HG03442 (cell line): Measurements from ENCODE around the gene CFAP119.

ENCODE experiments used
- ATAC-seq: cut with Tn5 transposase; IDR thresholded peaks from one replicate; pipeline ENCODE4 v1.9.1; 2021; ENCODE audit warnings: mild to moderate bottlenecking, moderate library complexity; ENCODE audit not compliant: unreplicated experiment

Gene CFAP119

DNA sequence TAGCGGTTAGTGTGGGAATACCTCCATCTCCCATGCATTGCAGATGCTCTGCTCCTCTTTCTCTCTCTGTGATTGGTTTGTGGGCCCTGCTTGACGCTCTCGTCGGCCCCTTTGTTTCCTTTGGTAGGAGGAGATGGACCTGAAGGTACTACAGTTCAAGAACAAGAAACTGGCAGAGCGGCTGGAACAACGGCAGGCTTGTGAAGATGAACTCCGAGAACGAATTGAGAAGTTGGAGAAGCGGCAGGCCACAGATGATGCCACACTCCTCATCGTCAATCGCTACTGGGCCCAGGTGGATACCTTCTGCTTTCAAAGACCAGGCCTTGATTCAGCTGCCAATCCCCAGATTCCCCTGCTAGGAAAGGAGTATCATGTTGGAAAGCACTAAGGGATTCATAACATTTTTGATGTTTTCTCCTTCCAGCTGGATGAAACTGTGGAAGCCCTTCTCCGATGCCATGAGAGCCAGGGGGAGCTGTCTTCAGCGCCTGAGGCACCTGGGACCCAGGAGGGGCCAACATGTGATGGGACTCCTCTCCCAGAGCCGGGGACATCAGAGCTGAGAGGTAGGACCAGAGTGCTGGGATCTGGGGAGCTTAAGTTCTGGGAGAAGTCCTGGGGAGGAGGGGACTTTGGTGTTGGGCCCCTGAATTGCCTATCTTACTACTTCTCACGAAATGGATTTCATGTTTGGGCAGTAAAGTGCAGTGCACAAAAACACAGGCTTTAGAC, 1.3 kb upstream of the CFAP119 start:
- no peak for ATAC-seq

DNA sequence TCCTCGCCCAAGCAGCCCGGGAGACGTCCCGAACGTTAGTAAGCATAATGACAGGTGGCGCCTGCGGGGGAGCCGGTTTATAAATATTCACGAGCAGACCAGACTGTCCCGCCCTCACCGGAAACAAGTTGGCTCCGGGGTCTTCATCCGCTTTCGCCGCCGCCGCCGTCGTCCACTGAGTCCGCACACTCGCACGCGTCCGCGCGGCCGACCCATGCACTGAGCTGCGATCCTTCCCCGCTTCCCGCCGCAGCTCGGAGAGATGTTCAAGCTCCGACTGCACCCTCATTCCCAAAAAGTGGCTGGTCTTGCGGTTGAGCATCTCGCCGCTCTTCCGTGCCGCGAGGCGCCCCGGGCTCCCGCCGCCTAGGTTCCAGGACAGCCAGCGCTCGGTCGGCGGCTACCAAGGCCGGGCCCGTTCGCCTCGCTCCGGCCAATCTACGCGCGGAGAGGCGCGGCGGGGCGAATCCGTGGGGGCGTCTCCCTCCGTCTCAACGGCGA, 385 bp downstream of the CFAP119 start:
- no peak for ATAC-seq

DNA sequence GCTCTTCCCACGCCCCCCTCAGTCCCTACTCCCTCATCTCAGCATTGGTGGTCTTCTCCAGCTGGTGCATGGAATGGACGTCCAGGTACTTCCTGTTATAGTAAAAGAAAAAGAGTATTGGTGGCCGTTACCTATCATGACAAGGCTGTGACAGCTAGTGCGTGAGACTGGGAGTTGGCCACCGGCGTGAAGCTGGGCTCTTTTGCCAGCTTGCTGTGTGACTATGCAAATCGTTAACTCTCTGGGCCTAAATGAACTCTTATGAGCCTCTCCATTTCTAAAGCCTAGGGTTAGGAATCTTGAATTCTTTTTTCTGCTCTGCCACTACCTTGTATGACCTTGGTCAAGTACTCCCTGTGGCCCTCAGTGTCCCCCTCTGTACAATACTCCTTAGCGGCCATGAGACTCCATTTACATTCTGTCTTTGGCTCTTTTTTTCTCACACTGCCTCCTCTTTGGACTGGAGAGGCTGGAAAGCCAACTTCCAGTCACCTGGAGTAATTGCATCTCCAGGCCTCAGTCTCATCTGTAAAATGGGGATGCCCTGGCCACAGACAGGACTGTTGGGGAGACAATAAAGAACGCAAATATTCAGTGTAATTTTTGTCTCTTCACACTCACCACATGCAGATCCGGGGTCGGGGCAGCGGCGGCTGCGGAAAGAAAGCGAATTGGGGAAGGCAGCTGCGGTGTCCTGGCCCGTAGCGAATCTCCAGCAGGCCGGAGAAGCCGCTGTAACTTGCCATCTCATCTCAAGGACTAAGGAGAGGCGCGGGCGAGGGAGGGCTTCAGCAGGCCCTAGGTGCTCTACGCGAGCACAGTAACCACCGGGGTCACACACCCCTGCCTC, 1.1 kb downstream of the CFAP119 start:
- no peak for ATAC-seq

DNA sequence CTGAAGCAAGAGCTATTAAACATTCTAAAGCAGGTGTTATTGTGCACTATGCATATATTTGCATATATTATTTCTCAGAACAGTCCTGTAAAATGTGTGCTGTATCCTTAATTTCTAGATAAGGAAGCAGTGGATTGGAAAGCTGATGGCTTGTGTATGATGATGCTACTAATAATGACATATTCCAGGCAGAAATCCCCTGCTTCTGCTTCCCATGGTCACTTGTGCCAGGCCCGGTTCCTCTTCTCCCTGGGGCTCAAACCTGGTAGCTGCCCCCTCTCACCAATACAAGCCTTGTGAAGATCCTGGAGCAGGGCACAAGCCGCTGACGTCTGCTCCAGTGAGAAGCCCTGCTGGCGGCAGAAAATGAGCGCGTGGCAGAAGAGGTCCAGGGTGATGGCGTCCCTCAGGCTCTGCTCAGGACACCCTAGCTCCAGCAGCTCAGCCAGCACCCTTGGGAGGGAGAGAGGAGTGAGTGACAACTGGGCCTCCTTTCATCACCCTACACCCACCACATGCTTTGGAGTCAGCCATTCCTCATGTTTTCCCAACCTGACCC, 1.8 kb downstream of the CFAP119 start:
- no peak for ATAC-seq

DNA sequence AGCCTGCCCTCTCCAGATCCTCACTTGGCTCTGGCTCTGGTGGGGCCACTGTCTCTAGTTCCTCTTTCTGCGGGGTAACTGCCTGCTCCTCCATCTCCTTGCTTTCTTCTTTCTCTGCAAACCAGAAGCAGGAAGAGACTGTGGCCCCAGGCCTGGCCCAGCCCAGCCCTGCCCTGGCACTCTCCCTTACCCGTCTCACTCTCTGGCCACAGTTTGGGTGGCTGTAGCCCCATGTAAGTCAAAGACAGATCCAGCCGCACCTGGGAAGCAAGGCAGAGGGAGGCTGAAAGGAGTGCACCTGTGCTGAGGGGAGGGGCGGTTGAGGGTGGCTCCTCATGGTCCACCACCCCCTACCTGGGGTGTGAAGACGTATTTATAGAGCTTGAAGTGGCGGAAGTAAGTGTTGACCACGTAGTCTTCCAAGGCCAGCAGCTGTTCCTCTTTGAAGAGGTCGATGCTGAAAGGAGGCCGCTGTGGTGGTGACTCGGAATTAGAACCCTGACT, 2.8 kb downstream of the CFAP119 start:
- no peak for ATAC-seq

DNA sequence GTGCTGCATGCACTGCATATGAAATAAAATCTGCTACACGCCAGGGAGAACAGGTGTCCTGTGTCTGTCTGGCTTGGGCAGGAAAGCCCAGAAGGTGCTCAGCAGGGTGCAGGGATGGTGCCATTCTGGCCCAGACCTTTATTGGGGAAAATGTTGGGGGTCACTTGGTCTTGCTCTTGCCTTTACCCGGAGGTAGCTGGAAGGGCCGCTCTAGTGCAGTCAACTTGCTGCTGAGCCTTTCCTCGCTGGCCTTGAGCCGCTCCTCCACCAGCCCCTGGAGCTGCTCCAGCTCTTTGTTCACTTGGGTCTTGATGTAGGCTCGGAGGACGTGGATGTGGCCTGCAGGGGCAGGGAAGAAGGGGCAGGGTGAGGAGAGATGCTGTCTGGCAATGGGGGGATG, 4.5 kb downstream of the CFAP119 start:
- ATAC-seq: no peak

DNA sequence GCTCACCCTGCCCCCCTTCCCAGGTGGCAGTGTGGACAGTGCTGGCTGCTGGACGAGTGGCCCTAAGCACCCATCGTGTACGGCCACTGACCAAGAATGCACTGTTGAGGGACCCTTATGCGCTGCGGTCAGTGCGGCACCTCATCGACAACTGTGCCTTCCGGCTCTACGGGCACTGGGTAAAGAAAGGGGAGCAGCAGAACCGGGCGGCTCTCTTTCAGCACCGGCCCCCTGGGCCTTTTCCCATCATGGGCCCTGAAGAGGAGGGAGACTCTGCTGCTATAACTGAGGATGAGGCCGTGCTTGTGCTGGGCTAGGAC, 5.1 kb downstream of the CFAP119 start:
- no peak for ATAC-seq

DNA sequence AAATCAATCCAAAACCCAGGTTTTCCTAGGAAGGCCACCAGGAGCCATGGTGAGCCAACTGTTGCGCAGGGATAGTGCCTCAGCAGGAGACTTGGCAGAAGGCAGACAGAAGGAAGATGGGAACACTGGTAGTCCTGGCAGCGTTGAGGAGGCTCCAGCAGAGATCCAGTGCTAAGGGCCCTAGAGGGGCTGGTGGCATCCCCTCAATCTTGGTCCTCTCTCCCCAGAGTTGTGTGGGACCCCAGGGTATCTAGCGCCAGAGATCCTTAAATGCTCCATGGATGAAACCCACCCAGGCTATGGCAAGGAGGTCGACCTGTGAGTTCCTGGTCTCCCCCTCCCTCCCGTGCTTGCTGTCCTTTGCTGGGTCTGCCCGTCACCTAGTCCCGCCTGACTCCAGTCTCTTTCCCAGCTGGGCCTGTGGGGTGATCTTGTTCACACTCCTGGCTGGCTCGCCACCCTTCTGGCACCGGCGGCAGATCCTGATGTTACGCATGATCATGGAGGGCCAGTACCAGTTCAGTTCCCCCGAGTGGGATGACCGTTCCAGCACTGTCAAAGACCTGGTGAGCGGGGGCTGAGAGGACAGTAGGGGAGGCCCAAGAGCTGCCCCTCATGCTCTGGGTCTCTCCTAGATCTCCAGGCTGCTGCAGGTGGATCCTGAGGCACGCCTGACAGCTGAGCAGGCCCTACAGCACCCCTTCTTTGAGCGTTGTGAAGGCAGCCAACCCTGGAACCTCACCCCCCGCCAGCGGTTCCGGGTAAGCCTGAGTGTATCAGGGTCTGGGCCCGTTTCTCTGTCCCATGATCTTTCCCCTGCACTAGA, 5.7 kb downstream of the CFAP119 start:
- no peak for ATAC-seq

DNA sequence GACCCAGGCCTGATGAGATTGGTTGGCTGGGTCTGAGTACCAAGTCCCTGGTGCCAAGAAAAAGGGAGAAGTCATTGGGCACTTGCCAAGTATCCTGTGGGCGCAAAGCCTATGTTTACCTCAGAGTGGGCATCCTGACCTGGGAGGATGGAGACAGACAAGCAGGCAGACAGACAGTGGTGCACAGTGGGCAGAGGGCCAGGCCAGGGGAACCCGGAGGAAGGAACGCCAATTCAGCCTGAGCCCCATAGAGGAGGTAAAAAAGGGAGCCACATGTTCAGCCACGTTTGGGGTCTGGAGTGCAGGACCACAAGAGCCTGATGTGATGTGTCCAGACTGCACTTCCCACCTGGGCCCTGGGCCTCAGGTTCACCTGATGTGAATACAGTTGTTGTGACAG, 8.3 kb downstream of the CFAP119 start:
- ATAC-seq: no peak

DNA sequence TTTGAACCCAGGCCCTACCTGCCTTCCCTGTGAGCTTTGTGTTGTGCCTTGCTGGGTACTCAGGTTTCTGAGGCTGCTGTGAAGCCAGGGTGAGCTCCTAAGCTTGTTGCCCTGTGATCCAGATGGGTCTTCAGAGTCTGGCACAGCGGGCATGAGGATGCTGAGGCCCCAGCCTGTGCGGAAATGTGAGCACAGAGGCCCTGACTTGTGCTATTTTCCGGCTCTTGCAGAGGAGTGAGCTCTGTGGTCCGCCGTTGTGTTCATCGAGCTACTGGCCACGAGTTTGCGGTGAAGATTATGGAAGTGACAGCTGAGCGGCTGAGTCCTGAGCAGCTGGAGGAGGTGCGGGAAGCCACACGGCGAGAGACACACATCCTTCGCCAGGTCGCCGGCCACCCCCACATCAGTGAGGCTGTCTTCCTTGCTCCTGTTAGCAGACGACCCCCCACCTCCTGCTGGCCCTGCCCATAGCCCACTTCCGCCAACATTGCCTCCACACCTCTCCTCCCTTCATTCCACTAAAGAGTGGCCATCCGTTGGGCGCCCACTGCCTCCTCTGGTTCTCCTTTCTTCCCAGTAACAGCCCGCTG, 10.9 kb downstream of the CFAP119 start:
- ATAC-seq: no peak

DNA sequence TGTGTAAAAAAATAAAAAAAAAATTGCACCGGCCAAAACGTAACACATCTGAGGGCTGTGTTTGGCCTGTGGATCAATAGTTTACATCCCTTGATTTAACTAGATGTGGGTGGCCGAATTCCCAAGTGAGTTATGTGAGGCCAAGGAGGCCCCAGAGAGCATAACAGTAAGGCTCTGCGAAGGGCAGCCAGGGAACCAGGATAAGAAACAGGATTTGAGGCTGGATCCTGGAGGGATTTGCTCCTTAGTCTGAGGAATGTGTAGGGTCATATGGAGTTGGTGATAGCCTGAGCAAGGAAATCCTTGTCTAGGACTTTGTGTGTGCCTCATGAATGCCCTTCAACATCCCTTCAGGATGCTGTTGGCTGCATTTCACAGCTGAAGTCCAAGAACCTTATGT, 11.7 kb downstream of the CFAP119 start:
- no peak for ATAC-seq

DNA sequence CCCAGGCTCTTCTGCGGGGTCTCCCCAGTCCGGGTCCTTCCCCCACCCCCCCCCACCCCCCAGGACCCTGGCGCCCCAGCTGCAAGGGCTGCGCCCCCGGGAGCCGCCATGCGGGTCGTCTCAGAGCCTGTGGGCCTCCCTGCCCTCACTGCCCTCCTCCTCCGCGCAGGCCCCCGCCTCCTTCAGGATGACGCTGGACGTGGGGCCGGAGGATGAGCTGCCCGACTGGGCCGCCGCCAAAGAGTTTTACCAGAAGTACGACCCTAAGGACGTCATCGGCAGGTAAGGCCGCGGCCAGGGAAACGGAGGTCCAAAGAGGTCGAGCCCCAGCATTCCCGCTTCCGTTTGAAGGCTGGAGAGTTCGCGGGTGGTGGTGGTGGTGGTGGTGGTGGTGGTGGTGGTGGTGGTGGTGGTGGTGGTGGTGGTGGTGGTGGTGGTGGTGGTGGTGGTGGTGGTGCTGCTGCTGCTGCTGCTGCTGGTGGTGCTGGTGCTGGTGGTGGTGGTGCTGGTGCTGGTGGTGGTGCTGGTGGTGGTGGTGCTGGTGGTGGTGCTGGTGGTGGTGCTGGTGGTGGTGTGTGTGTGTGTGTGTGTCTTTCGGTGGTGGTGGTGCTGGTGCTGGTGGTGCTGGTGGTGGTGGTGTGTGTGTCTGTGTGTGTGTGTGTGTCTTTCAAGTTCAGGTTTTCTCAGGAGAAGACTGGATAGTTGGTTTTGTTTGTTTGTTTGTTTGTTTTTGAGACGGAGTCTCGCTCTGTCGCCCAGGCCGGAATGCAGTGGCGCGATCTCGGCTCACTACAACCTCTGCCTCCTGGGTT, 13.0 kb downstream of the CFAP119 start:
- ATAC-seq: peak; percentile 8

DNA sequence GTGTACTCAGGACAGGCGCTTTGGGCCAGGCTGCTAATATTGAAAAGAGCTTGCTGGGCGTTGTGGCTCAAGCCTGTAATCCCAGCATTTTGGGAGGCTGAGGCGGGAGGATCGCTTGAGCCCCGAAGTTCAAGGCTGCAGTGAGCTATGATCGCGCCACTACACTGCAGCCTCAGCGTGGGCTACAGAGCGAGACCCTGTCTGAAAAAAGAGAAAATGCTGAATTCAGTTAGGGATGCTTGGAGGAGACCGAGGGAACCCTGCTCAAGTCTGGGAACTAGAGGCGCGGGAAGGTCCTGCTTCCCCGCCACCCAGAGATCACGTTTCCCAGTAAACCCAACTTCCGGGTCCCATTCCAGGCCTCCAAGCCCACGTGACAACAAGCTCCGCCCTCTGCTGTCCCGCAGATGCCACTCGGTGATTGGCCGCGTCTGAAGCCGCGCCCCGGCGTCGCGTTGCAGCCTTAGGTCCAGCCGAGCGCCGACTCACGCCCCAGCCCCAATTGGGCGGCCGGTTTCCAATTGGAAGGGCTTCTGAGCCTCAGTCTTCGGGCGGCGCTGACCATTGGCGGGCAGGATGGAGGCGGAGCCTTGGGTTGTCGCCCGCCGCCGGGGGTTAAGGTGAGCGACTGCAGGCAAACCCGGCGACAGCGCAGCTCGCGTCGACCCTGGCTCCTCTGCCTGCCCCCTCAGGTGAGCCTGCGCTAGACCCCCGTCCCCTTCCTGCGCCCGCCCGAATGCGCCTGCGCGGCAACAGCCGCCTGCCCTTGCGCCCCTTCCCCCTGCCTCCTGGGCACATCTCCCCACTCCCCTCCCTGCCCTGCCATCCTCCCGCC, 13.8 kb downstream of the CFAP119 start, which contains the start of gene PHKG2:
TSS of gene PHKG2 (plus strand) at position 627 of the 835 bp plus-strand sequence. CDS start 396 bp downstream, outside the sequence.
- peak; percentile 95 for ATAC-seq

DNA sequence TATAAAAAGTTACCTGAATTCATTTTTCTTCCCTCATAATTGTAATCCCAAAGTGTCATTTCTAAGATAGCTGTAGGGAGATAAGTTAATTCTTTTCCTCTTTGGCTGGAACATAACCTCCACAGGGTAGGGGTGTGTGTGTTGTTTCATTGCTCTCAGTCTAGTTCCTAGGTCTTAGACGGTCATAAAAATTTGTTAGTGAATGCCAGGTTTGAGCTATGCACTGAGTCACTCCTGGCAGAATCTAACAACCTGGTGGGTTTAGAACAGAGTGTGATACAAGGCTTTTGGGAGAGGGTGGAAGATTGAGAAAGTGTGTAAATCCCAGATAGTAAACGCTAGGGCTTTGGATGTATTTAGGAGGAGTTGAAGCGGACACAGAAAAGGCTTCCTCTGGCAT, 14.5 kb downstream of the CFAP119 start:
- ATAC-seq: no peak

DNA sequence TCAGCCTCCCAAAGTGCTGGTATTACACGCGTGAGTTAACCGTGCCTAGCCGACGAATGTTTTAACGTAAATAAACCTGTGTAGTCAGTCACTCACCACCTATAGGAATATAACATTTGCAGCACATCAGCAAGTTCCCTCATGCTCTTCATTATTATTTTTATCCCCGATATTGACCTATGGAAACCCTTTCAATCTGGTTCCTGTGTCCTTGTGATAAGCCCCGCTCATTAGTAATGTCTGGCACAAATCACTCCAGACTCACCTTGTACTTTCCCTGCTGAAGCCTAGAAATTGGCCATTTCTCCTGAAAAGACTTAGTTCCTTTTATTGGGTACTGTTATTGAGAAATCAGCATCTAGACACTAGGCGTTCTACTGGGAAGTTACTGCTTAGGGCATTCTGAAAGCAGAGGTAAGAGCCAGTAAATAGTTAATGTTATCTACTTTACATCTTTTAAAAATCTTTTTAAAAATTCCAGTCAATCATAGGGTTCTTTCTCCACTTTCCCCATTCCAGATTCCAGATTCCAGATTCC, 15.2 kb downstream of the CFAP119 start:
- no peak for ATAC-seq

DNA sequence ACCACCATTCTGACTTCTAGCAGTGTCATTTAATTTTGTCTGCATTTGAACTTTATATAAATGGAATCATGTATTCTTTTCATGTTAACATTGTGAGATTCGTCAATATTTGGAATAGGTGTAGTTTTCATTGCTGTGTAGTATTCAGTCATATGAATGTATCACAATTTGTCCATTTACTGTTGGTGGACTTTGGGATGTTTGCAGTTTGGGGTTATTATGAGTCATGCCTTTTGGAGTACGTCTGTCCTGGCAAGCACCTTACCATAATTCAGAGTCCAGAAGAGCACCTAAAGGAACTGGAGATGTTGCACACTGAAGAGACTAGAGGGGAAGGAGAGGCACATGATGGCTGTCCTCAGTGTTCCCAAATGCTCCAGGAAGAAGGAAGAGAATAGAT, 16.8 kb downstream of the CFAP119 start:
- ATAC-seq: no peak

DNA sequence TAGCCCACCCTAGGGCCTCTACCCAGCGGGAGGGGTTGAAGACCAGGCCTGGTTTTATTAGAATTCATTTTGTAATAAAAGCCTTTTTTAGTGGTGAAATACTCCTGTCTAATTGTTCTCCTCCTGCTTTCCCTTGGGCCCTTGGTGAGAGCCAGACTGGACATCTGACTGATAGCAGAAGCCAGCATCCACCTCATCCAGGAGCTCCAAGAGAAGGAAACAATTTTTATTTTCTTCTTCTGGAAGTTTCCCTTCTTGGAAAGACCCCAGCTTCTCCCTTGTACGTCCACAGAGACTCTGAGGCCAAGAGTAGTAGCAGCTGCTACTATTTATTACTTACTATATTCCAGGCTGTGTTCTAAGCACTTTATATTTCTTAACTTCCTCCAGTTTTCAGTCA, 17.7 kb downstream of the CFAP119 start:
- ATAC-seq: no peak

DNA sequence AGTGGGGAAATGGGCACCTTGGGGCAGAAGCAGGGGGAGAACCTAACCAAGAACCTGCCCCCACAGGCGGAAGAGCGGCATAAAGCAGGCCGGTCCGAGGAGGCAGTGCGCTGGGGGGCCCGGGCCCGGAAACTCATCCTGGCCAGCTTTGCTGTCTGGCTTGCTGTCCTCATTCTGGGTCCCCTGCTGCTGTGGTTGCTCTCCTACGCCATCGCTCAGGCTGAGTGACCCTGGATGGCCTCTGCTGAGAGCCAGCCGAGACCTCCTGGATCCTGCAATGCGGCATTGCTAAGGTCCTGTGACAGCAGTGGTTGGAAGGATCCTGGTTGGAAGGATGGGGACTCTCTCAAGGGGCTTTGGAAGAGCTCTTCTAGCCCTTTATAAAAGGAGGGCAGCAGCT, 18.1 kb downstream of the CFAP119 start:
- no peak for ATAC-seq
